SU-DHL-6 (cell line): ENCODE data around the gene SLC16A10.

Experiments used
- H2AFZ ChIP-seq: fragments of 200-600 bp; sonication (generic); 2 replicates; pipeline ENCODE4 v1.6.1; 2014; ENCODE audit warnings: low read depth, mild to moderate bottlenecking, moderate library complexity, mixed read lengths, antibody characterized with exemption, low read length; ENCODE audit not compliant: severe bottlenecking
- H3F3A ChIP-seq: fragments of 200-600 bp; shearing (Covaris generic); 2 replicates; pipeline ENCODE4 v1.6.0; 2016; ENCODE audit warnings: antibody characterized with exemption, mild to moderate bottlenecking; ENCODE audit not compliant: insufficient read depth
- H3K27ac ChIP-seq: fragments of 200-600 bp; sonication (generic); 2 replicates; pipeline ENCODE4 v1.5.1; 2016; ENCODE audit warnings: low read depth, mild to moderate bottlenecking, low read length, moderate library complexity, mixed read lengths
- H3K27me3 ChIP-seq: fragments of 200-600 bp; sonication (generic), shearing (Covaris generic); 2 replicates; pipeline ENCODE4 v1.6.0; 2014; ENCODE audit warnings: mild to moderate bottlenecking, low read length
- H3K36me3 ChIP-seq: fragments of 200-600 bp; sonication (generic); 2 replicates; pipeline ENCODE4 v1.6.1; 2014; ENCODE audit warnings: mild to moderate bottlenecking, low read length, mixed read lengths
- H3K4me2 ChIP-seq: fragments of 300-600, 200-600 bp; shearing (Covaris generic), sonication (generic); 2 replicates; pipeline ENCODE4 v1.6.0; 2014; ENCODE audit warnings: low read length, low read depth, mild to moderate bottlenecking; ENCODE audit not compliant: poor library complexity, severe bottlenecking
- H3K4me3 ChIP-seq: fragments of 200-600 bp; sonication (generic); 2 replicates; pipeline ENCODE4 v1.5.1; 2014; ENCODE audit warnings: antibody characterized with exemption, low read length, mild to moderate bottlenecking, mixed read lengths; ENCODE audit not compliant: insufficient read depth, poor library complexity, severe bottlenecking
- H3K79me2 ChIP-seq: fragments of 200-600 bp; sonication (generic); 2 replicates; pipeline ENCODE4 v1.6.1; 2014; ENCODE audit warnings: mild to moderate bottlenecking, low read length, moderate library complexity; ENCODE audit not compliant: insufficient read depth
- H3K9ac ChIP-seq: fragments of 200-600 bp; sonication (generic); 2 replicates; pipeline ENCODE4 v1.7.0; 2014; ENCODE audit warnings: mild to moderate bottlenecking, low read length
- H3K9me2 ChIP-seq: fragments of 200-600 bp; sonication (generic); replicated peaks from 2 replicates; pipeline ENCODE4 v1.6.1; 2014; ENCODE audit warnings: low read length; ENCODE audit not compliant: insufficient read depth
- H3K9me3 ChIP-seq: fragments of 200-600 bp; sonication (generic); 2 replicates; pipeline ENCODE4 v1.6.1; 2014; ENCODE audit warnings: low read length, mixed read lengths; ENCODE audit not compliant: insufficient read depth
- H4K20me1 ChIP-seq: fragments of 200-600 bp; sonication (generic); 2 replicates; pipeline ENCODE4 v1.6.1; 2014; ENCODE audit warnings: low read depth, mild to moderate bottlenecking, antibody characterized with exemption, low read length, moderate library complexity, mixed read lengths
- EZH2phosphoT487 ChIP-seq: fragments of 200-600 bp; sonication (generic), shearing (Covaris generic); conservative IDR thresholded peaks from 2 replicates; pipeline ENCODE4 v1.6.1; 2018; ENCODE audit warnings: mild to moderate bottlenecking, antibody characterized with exemption, low read length, moderate library complexity, mixed read lengths
- TF ChIP-seq, protein P1 (sequence below): fragments of 200-600 bp; sonication (generic); IDR thresholded peaks from one replicate; pipeline ENCODE4 v1.5.1; 2017; ENCODE audit warnings: antibody characterized with exemption, mild to moderate bottlenecking, low read length, moderate library complexity; ENCODE audit not compliant: insufficient read depth, poor library complexity, severe bottlenecking

The SLC16A10 gene

GRCh38 chr6:111076024-111076695, 11.1 kb upstream of the SLC16A10 start:
- H3K4me2 ChIP-seq: no peak overlapping the region
- H4K20me1 ChIP-seq: no peaks in the 10 kb centered on the region
- no peaks in the 10 kb centered on the region for H3K36me3 ChIP-seq

DNA sequence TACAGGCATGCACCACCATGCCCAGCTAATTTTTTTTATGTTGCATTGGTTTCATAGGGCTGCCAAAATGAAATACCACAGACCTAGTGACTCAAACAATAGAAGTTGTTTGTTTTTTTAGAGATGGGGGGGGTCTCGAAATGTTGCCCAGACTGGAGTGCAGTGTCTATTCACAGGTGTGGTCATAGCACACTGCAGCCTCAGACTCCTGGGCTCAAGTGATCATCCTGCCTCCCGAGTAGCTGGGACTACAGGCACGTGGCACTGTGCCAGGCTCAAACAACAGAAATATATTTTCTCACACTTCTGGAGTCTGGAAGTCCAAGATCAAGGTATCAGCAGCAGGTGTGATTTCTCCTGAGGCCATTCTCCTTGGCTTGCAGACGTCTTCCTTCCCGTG, 6.6 kb upstream of the SLC16A10 start:
- Histone ChIP-seq H3K4me2 (no peak overlapping the region), H3K79me2 (no peaks in the 10 kb centered on the region), H3K4me3 (no peak overlapping the region), H3F3A (no peaks in the 10 kb centered on the region), H4K20me1 (no peaks in the 10 kb centered on the region), H3K9me2 (no peaks in the 10 kb centered on the region), H3K9ac (no peak overlapping the region), H3K36me3 (no peaks in the 10 kb centered on the region), H3K27ac (no peak overlapping the region), H3K27me3 (no peaks in the 10 kb centered on the region), H3K9me3 (no peaks in the 10 kb centered on the region), H2AFZ (no peak overlapping the region)
- TF ChIP-seq, protein P1, sequence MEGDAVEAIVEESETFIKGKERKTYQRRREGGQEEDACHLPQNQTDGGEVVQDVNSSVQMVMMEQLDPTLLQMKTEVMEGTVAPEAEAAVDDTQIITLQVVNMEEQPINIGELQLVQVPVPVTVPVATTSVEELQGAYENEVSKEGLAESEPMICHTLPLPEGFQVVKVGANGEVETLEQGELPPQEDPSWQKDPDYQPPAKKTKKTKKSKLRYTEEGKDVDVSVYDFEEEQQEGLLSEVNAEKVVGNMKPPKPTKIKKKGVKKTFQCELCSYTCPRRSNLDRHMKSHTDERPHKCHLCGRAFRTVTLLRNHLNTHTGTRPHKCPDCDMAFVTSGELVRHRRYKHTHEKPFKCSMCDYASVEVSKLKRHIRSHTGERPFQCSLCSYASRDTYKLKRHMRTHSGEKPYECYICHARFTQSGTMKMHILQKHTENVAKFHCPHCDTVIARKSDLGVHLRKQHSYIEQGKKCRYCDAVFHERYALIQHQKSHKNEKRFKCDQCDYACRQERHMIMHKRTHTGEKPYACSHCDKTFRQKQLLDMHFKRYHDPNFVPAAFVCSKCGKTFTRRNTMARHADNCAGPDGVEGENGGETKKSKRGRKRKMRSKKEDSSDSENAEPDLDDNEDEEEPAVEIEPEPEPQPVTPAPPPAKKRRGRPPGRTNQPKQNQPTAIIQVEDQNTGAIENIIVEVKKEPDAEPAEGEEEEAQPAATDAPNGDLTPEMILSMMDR: no peak
- no peak for TF ChIP-seq EZH2phosphoT487

More at GRCh38 chr6:111076024-111076695, 11.1 kb upstream of the SLC16A10 start:
- H2AFZ ChIP-seq: no peak overlapping the region
- H3K9me3 ChIP-seq: no peaks in the 10 kb centered on the region
- H3F3A ChIP-seq: no peaks in the 10 kb centered on the region
- no peak overlapping the region for H3K4me3 ChIP-seq
- no peak overlapping the region for H3K27ac ChIP-seq
- no peaks in the 10 kb centered on the region for H3K79me2 ChIP-seq
- H3K9me2 ChIP-seq: no peaks in the 10 kb centered on the region
- no peak for TF ChIP-seq EZH2phosphoT487
- no peaks in the 10 kb centered on the region for H3K27me3 ChIP-seq
- no peak overlapping the region for H3K9ac ChIP-seq

DNA sequence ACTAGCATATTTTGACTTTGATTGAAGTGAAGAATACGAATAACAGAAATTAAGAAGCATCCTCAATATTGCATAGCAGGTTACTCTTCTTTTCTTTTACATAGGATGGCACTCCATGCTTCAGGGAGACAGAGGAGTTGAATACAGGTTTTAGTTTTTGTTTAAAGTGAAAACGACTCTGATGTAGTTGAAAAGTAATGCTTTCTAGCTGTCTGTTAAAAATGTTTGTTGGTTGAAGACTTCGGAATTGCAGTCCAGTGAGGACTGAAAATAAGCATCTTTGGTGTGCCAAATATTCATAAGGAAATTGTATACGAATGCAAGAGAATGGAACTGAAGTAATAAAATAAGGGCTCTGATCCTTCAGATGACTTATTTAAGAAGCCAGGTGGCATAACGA, 618 bp upstream of the SLC16A10 start:
- peak overlapping the region; percentile 66 for H3K9ac ChIP-seq
- peak overlapping the region; percentile 35 for H3K4me3 ChIP-seq
- H3K79me2 ChIP-seq: no peaks in the 10 kb centered on the region
- H2AFZ ChIP-seq: peak overlapping the region; percentile 75
- no peaks in the 10 kb centered on the region for H3K9me2 ChIP-seq
- H4K20me1 ChIP-seq: no peaks in the 10 kb centered on the region; the same call in 1 of the 2 replicates
- no peaks in the 10 kb centered on the region for H3K36me3 ChIP-seq
- TF ChIP-seq EZH2phosphoT487: no peak
- no peaks in the 10 kb centered on the region for H3K27me3 ChIP-seq
- H3F3A ChIP-seq: peaks cover 3% of the 10 kb centered on the region
- H3K27ac ChIP-seq: no peak overlapping the region
- H3K4me2 ChIP-seq: peak overlapping the region; percentile 74
- H3K9me3 ChIP-seq: no peaks in the 10 kb centered on the region

- Histone ChIP-seq H3K79me2 (no peaks in the 10 kb centered on the region), H3K27me3 (no peaks in the 10 kb centered on the region), H3K9me2 (no peaks in the 10 kb centered on the region), H3K9ac (peak overlapping the region; percentile 66), H3K4me2 (peak overlapping the region; percentile 74), H3F3A (peaks cover 3% of the 10 kb centered on the region), H3K9me3 (no peaks in the 10 kb centered on the region), H3K27ac (no peak overlapping the region), H4K20me1 (no peaks in the 10 kb centered on the region; the same call in 1 of the 2 replicates), H2AFZ (peak overlapping the region; percentile 93), H3K4me3 (peak overlapping the region; percentile 81), H3K36me3 (no peaks in the 10 kb centered on the region)
- TF ChIP-seq, protein P1: no peak
- no peak for TF ChIP-seq EZH2phosphoT487
These were observed 766 bp downstream of the SLC16A10 start for GRCh38 chr6:111087871-111088667.
